GM12872 (cell line): Measurements from ENCODE around the gene ZNF3.

Experiments used
- TF ChIP-seq, protein P1 (sequence below): IDR thresholded peaks from 3 replicates; pipeline ENCODE4 v1.5.1; 2011; ENCODE audit warnings: low read depth, mild to moderate bottlenecking, low read length, moderate library complexity; ENCODE audit not compliant: insufficient read depth

ZNF3 gene

DNA sequence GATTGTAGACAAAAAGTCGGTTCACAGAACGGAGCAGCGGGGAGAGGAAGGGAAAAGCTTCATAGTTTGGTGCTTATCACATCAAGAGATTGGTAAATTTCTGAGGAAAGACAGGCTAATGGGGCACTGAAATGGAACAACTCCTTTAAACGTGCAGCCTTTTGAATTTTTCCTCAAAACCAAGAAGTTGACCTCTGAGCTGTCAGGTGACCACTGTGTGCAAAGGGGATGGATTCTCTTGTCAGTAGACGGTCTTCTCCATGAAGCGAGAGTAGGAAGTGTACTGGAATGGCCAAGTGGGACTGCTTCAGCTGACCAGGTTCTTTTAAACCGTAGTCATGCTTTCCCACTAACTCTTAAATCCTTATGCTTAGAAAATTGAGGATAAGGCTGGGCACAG is 43.2 kb downstream of the ZNF3 start:
- TF ChIP-seq, protein P1, sequence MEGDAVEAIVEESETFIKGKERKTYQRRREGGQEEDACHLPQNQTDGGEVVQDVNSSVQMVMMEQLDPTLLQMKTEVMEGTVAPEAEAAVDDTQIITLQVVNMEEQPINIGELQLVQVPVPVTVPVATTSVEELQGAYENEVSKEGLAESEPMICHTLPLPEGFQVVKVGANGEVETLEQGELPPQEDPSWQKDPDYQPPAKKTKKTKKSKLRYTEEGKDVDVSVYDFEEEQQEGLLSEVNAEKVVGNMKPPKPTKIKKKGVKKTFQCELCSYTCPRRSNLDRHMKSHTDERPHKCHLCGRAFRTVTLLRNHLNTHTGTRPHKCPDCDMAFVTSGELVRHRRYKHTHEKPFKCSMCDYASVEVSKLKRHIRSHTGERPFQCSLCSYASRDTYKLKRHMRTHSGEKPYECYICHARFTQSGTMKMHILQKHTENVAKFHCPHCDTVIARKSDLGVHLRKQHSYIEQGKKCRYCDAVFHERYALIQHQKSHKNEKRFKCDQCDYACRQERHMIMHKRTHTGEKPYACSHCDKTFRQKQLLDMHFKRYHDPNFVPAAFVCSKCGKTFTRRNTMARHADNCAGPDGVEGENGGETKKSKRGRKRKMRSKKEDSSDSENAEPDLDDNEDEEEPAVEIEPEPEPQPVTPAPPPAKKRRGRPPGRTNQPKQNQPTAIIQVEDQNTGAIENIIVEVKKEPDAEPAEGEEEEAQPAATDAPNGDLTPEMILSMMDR: no peak

DNA sequence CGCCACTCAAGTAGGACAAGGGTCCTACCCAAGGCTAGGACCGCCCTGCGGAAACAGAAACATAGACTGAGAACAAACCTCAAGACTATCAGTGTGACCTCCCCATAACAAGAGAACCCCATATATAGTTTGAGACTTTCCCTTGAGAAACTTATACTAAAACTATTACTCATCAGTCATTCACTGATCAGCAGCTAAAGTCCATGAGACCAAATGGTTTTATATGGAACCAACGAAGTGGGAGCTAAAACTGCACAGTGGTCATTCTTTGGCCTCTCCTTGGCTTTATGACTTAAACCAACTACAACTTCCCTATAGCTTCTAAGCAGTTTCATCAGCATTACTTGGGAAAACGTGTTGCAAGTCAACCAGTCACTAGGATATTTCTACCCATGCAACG is 45.6 kb downstream of the ZNF3 start:
- TF ChIP-seq, protein P1: no peak

DNA sequence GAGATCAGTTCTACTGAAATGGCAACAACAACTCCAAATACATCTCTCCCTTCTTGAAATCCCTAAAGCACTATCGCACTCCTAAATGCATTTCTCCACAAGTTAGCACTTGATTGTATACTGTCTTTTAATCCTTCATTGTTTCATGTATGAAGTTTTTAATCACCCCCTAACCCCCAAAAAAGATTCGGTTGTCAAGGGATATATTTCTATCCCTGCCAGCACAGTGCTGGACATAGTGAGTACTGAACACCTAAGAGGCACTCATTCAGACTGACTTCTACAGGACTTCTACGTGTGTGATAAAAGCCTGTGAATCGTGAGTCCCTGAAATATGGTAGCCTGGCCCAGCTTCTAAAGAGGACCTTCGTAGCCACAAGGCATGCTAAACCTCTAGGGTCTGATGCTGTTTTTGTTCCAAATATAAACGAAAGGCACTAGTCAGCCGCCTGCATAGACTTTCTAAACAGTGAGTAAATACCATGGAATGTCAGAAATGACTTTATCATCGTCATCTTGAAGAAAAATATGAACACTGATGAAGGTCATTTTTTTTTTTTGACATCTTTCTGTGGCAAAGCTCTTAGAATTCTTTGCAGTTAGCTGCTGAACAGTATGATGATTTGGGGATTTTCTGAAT is 46.5 kb downstream of the ZNF3 start:
- TF ChIP-seq, protein P1: no peak

DNA sequence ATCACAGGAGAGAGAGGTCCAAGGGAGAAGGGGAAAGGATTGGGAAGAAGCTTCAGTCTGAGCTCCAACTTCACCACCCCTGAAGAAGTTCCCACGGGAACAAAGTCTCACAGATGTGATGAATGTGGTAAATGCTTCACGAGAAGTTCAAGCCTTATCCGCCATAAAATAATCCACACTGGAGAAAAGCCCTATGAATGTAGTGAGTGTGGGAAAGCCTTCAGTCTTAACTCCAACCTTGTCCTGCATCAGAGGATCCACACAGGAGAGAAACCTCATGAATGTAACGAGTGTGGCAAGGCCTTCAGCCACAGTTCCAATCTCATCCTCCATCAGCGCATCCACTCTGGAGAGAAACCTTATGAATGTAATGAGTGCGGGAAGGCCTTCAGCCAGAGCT is 48.0 kb downstream of the ZNF3 start:
- TF ChIP-seq, protein P1: no peak

DNA sequence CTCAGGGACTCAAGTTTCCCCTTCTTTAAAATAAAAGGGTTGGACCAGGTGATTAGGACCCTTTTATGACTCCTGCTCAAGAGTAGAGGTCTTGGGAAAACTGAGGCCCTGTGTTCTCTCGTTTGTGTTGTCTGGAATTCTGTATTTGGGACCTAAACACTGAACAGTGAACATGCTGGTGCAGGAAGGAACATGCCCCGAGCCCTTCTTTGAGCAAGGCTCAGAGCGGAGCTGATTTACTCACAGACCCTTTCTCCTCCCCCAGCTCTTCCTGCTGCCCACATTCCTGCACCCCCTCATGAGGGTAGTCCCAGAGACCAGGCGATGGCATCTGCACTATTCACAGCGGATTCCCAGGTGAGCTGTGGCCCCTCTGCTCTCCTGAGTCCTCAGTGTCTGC is 51.9 kb downstream of the ZNF3 start:
- TF ChIP-seq, protein P1: no peak

DNA sequence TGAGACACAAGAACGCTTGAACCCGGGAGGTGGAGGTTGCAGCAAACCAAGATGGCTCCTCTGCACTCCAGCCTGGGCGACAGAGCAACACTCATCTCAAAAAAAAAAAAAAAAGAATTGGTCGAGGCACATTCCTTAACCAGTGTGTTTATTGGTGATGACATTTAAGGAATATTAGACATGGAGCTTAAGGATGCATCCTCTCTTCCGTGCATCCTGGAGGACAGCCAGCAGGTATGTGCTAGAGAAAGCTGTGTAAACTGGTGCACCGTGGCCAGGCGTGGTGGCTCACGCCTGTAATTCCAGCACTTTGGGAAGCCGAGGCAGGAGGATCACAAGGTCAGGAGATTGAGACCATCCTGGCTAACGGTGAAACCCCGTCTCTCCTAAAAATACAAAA is 54.3 kb downstream of the ZNF3 start:
- TF ChIP-seq, protein P1: no peak

DNA sequence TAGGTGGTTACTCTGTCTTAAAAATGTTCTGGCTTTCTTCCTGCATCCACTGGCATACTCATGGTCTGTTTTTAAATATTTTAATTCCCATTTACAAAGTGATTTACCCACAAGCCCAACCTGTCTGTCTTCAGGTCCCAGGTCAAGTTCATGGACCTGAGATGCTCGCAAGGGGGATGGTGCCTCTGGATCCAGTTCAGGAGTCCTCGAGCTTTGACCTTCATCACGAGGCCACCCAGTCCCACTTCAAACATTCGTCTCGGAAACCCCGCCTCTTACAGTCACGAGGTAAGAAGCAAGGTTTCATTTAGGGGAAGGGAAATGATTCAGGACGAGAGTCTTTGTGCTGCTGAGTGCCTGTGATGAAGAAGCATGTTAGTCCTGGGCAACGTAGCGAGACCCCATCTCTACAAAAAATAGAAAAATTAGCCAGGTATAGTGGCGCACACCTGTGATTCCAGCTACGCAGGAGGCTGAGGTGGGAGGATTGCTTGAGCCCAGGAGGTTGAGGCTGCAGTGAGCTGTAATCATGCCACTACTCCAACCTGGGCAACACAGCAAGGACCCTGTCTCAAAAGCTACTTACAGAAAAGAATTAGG is 57.4 kb downstream of the ZNF3 start:
- TF ChIP-seq, protein P1: no peak
